ENCODE data around the gene GPX3. TPM values are rescaled to one million over a fixed set of nuclear protein-coding genes. Genes with fewer than 3 reads are reported as not detected.

GPX3 gene
- total RNA-seq, 1 experiment from 2014 or later: 20.4 TPM

GRCh38 chr5:151074557-151074956, 54.2 kb downstream of the GPX3 start:
- no CpG with 5 or more reads among the region's 2 CpGs for WGBS (ENCODE audit: extremely low coverage, insufficient read length, low lambda C conversion rate)
- H3K18ac ChIP-seq (ENCODE audit: insufficient read length, low read depth, low read length): no peak overlapping the region
- no peak overlapping the region for H2BK120ac ChIP-seq (ENCODE audit: low read depth, low read length, poor library complexity, severe bottlenecking)
- DNase-seq: no peak
- H3K23ac ChIP-seq (ENCODE audit: insufficient read length, low read depth, low read length): no peak overlapping the region
- TF ChIP-seq CTCF (conservative IDR thresholded peaks at IDR 0.05): no peak
- H3K79me1 ChIP-seq (ENCODE audit: insufficient read depth, low read depth, low read length, poor library complexity, severe bottlenecking): peaks cover 2% of the 10 kb centered on the region
- no peak overlapping the region for H3K4me2 ChIP-seq (ENCODE audit: insufficient read depth, insufficient read length, low read length)
- H3K79me2 ChIP-seq (ENCODE audit: insufficient read depth, low read length): peaks cover 2% of the 10 kb centered on the region; the same call in 1 of the 2 replicates
- no peaks in the 10 kb centered on the region for H4K20me1 ChIP-seq (ENCODE audit: control insufficient read depth, insufficient read depth, insufficient read length)
- Mint-ChIP-seq H3K36me3 (ENCODE audit: insufficient read depth in 1 of 3, low read depth in 3 of 3) (no peaks in the 10 kb centered on the region; a peak in 2 of 7 replicates), H3K27me3 (ENCODE audit: low read depth) (no peaks in the 10 kb centered on the region), H3K27ac (no peak overlapping the region), H3K4me1 (peaks cover 0 to 5% of the 10 kb centered on the region in 2 experiments; a peak in 1 of 4 replicates), H3K9me3 (no peaks in the 10 kb centered on the region), H3K4me3 (no peak overlapping the region)
- H3K9me3 ChIP-seq (ENCODE audit: control insufficient read depth, low read depth, low read length): no peaks in the 10 kb centered on the region
- no peak overlapping the region for H4K91ac ChIP-seq (ENCODE audit: insufficient read length, low read depth, low read length)
- no peak overlapping the region for H3K14ac ChIP-seq (ENCODE audit: insufficient read depth, low read length)
- no peak overlapping the region for H3K56ac ChIP-seq (ENCODE audit: insufficient read length, low read depth, low read length)
- H3K27ac ChIP-seq (ENCODE audit: insufficient read length, low read depth, low read length): no peak overlapping the region
- H3K27me3 ChIP-seq (ENCODE audit: insufficient read depth, low read length): no peaks in the 10 kb centered on the region
- no peak overlapping the region for H2AK5ac ChIP-seq (ENCODE audit: insufficient read length, low read length)
- no peak overlapping the region for H4K5ac ChIP-seq (ENCODE audit: insufficient read length, low read depth, low read length)
- no peaks in the 10 kb centered on the region for H3K4me1 ChIP-seq (ENCODE audit: insufficient read depth, low read length)
- no peak overlapping the region for H2BK15ac ChIP-seq (ENCODE audit: low read depth, low read length)
- H3K23me2 ChIP-seq (ENCODE audit: insufficient read length, low read depth, low read length, poor library complexity, severe bottlenecking): no peaks in the 10 kb centered on the region
- no peak overlapping the region for H4K8ac ChIP-seq (replicated peaks; ENCODE audit: insufficient read length, low read depth, low read length)
- no peak overlapping the region for H2AFZ ChIP-seq (ENCODE audit: low read length)
- H2BK5ac ChIP-seq (ENCODE audit: insufficient read length, low read length): no peak overlapping the region
- H3K9ac ChIP-seq (ENCODE audit: extremely low read depth, insufficient read length, low read length): no peak overlapping the region
- no peak overlapping the region for H3K4ac ChIP-seq (ENCODE audit: low read depth, low read length)
- no peak overlapping the region for H2BK20ac ChIP-seq (ENCODE audit: low read depth, low read length, poor library complexity, severe bottlenecking)
- H2BK12ac ChIP-seq (ENCODE audit: insufficient read length, low read depth, low read length): no peak overlapping the region
- H3T11ph ChIP-seq (ENCODE audit: low read length): no peak overlapping the region

Data from H9 (cell line).